Uterus (tissue), 2 donors: ENCODE measurements around the gene ZNF225.

Experiments used
- POLR2A ChIP-seq, 2 donors: fragments of 450-650 bp; IDR thresholded peaks; one replicate each; pipeline ENCODE4 v1.6.1; 2016; ENCODE audit warnings: antibody characterized with exemption in 2 of 2, mild to moderate bottlenecking in 1 of 2, moderate library complexity in 1 of 2
- TF ChIP-seq, protein P1 (sequence below), 4 experiments: fragments of 200-600 bp in 2 of 4; fragments of 450-650 bp in 2 of 4; sonication (generic) in 2 of 4; IDR thresholded peaks; one replicate each; pipeline ENCODE4 v1.5.1; 2016 to 2019; ENCODE audit warnings: antibody characterized with exemption in 4 of 4, mild to moderate bottlenecking in 2 of 4, moderate library complexity in 1 of 4

- TF ChIP-seq, protein P1, sequence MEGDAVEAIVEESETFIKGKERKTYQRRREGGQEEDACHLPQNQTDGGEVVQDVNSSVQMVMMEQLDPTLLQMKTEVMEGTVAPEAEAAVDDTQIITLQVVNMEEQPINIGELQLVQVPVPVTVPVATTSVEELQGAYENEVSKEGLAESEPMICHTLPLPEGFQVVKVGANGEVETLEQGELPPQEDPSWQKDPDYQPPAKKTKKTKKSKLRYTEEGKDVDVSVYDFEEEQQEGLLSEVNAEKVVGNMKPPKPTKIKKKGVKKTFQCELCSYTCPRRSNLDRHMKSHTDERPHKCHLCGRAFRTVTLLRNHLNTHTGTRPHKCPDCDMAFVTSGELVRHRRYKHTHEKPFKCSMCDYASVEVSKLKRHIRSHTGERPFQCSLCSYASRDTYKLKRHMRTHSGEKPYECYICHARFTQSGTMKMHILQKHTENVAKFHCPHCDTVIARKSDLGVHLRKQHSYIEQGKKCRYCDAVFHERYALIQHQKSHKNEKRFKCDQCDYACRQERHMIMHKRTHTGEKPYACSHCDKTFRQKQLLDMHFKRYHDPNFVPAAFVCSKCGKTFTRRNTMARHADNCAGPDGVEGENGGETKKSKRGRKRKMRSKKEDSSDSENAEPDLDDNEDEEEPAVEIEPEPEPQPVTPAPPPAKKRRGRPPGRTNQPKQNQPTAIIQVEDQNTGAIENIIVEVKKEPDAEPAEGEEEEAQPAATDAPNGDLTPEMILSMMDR (IDR thresholded peaks at IDR 0.05): no peak
- TF ChIP-seq POLR2A (IDR thresholded peaks at IDR 0.05): peak in 1 of 2 donors; percentile 20
These were observed 19.1 kb upstream of the ZNF225 start, which contains the start of gene ZNF224 for GRCh38 chr19:44093931-44094765.
